K562 (cell line): ENCODE measurements around the gene APOBEC3G. TPM values are rescaled to one million over a fixed set of nuclear protein-coding genes. Genes with fewer than 3 reads are reported as not detected.

ENCODE experiments used
- CBFB ChIP-seq: sonication (generic); formaldehyde crosslinking; IDR thresholded peaks from 2 replicates; pipeline ENCODE4 v1.4.0; 2020; ENCODE audit warnings: mild to moderate bottlenecking, missing genetic modification reagents
- ETV5 ChIP-seq: sonication (generic); formaldehyde crosslinking; IDR thresholded peaks from 2 replicates; pipeline ENCODE4 v1.4.0; 2020; ENCODE audit warnings: low read depth, mild to moderate bottlenecking, missing genetic modification reagents
- FOXK1 ChIP-seq: sonication (generic); formaldehyde crosslinking; IDR thresholded peaks from 2 replicates; pipeline ENCODE4 v1.8.0; 2022; ENCODE audit warnings: missing genetic modification reagents, mild to moderate bottlenecking, borderline replicate concordance
- HEY1 ChIP-seq: fragments of 250-450 bp; sonication (Bioruptor Pico); IDR thresholded peaks from 2 replicates; pipeline ENCODE4 v1.5.0; 2020; ENCODE audit warnings: mild to moderate bottlenecking, moderate library complexity, borderline replicate concordance
- MED1 ChIP-seq: sonication (generic); formaldehyde crosslinking; IDR thresholded peaks from 2 replicates; pipeline ENCODE4 v1.8.1; 2023; ENCODE audit warnings: missing genetic modification reagents, borderline replicate concordance
- NEUROD1 ChIP-seq: fragments of 150-350 bp; IDR thresholded peaks from 2 replicates; pipeline ENCODE4 v1.6.1; 2014; ENCODE audit warnings: borderline replicate concordance, low read length, low read depth; ENCODE audit not compliant: partially characterized antibody
- PHB2 ChIP-seq: fragments of 450-650 bp; IDR thresholded peaks from 2 replicates; pipeline ENCODE4 v1.6.1; 2017; ENCODE audit warnings: low read depth
- POLR2AphosphoS5 ChIP-seq: IDR thresholded peaks from 2 replicates; pipeline ENCODE4 v1.6.1; 2011; ENCODE audit warnings: mild to moderate bottlenecking, low read depth, low read length, moderate library complexity; ENCODE audit not compliant: control insufficient read depth, insufficient read depth
- POU5F1 ChIP-seq: fragments of 150-350 bp; IDR thresholded peaks from 2 replicates; pipeline ENCODE4 v1.6.1; 2014; ENCODE audit warnings: borderline replicate concordance, low read length, low read depth, mild to moderate bottlenecking; ENCODE audit not compliant: partially characterized antibody
- PTRF ChIP-seq: fragments of 450-650 bp; IDR thresholded peaks from 2 replicates; pipeline ENCODE4 v1.6.1; 2016; ENCODE audit warnings: mild to moderate bottlenecking, missing genetic modification characterization, missing compliant biosample characterization
- SAP30 ChIP-seq: fragments of 200-600 bp; sonication (generic); IDR thresholded peaks from 2 replicates; pipeline ENCODE4 v1.6.1; 2012; ENCODE audit warnings: borderline replicate concordance, low read depth, mild to moderate bottlenecking, moderate library complexity, low read length, control low read depth, inconsistent platforms; ENCODE audit not compliant: insufficient read depth, poor library complexity, severe bottlenecking
- SREBF2 ChIP-seq: sonication (generic); formaldehyde crosslinking; IDR thresholded peaks from 2 replicates; pipeline ENCODE4 v1.4.0; 2020; ENCODE audit warnings: mild to moderate bottlenecking, missing genetic modification reagents
- TOE1 ChIP-seq, 2 experiments: fragments of 450-650 bp in 1 of 2; sonication (generic) in 1 of 2; formaldehyde crosslinking in 1 of 2; IDR thresholded peaks; 2 replicates each; pipeline versions ENCODE4 v1.7.1 to v1.8.0; 2016 to 2022; ENCODE audit warnings: borderline replicate concordance in 2 of 2, mild to moderate bottlenecking in 2 of 2, antibody characterized with exemption in 1 of 2, inconsistent platforms in 1 of 2, low read depth in 1 of 2, missing genetic modification reagents in 1 of 2, moderate library complexity in 1 of 2
- ZBED1 ChIP-seq: IDR thresholded peaks from 2 replicates; pipeline ENCODE4 v1.6.1; 2014
- ZBTB2 ChIP-seq: fragments of 450-650 bp; IDR thresholded peaks from 2 replicates; pipeline ENCODE4 v1.6.1; 2016; ENCODE audit warnings: antibody characterized with exemption
- ZKSCAN3 ChIP-seq: fragments of 250-450 bp; sonication (Bioruptor Pico); IDR thresholded peaks from 2 replicates; pipeline ENCODE4 v1.4.0; 2020
- ZNF324 ChIP-seq: fragments of 250-450 bp; sonication (Bioruptor Pico); IDR thresholded peaks from 2 replicates; pipeline ENCODE4 v1.4.0; 2020; ENCODE audit warnings: mild to moderate bottlenecking
- polyA plus RNA-seq, 8 experiments: library from polyadenylated mRNA; depleted of rRNA in 4 of 8; stranded (reverse) in 5 of 8; unstranded in 3 of 8; fragments of >200 nt; fragmentation: Nextera tagmentation in 2 of 8; fragmentation: Illumina TruSeq in 1 of 8; extraction: Ambion mirVana in 2 of 8; extraction: Trizol in 1 of 8; gene quantifications; 2 replicates each; pipeline versions ENCODE4 v1.2.1 to v1.2.3, GENCODE V29; 2011 to 2014; ENCODE audit warnings: inconsistent platforms in 1 of 8, missing spikeins in 1 of 8
- total RNA-seq, 7 experiments: library from RNA; depleted of rRNA in 6 of 7; stranded (reverse); fragments of >200 nt in 6 of 7; fragmentation: Illumina TruSeq in 2 of 7; extraction: Trizol in 2 of 7; gene quantifications; 2 replicates each; pipeline versions ENCODE4 v1.2.1 to v1.2.3, GENCODE V29; 2011 to 2021; ENCODE audit warnings: low replicate concordance in 1 of 7
- TF ChIP-seq, protein P1 (sequence below): fragments of 450-650 bp; formaldehyde crosslinking; IDR thresholded peaks from 2 replicates; pipeline ENCODE4 v1.4.0; 2022; ENCODE audit warnings: missing genetic modification characterization
- TF ChIP-seq, protein P2 (sequence below): sonication (generic); formaldehyde crosslinking; IDR thresholded peaks from 2 replicates; pipeline ENCODE4 v1.8.1; 2023; ENCODE audit warnings: mild to moderate bottlenecking, missing genetic modification reagents, moderate library complexity
- TF ChIP-seq, protein P3 (sequence below): fragments of 200-800 bp; sonication (Bioruptor generic); IDR thresholded peaks from 2 replicates; pipeline ENCODE4 v1.6.1; 2016; ENCODE audit warnings: missing genetic modification characterization, missing compliant biosample characterization

APOBEC3G gene
- total and polyA plus RNA-seq, 9 of the 15 experiments (the other 6 are each of a cell fraction or from before 2014, with no cell fraction given), result 5.2 to 20.8 (median 11.4) TPM

- TF ChIP-seq, protein P1, sequence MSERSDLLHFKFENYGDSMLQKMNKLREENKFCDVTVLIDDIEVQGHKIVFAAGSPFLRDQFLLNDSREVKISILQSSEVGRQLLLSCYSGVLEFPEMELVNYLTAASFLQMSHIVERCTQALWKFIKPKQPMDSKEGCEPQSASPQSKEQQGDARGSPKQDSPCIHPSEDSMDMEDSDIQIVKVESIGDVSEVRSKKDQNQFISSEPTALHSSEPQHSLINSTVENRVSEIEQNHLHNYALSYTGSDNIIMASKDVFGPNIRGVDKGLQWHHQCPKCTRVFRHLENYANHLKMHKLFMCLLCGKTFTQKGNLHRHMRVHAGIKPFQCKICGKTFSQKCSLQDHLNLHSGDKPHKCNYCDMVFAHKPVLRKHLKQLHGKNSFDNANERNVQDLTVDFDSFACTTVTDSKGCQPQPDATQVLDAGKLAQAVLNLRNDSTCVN (CRISPR knock-in tag), result no peak
- no peak for TF ChIP-seq ETV5 (CRISPR knock-in tag)
- TF ChIP-seq NEUROD1, result no peak
- no peak for TF ChIP-seq SAP30
- no peak for TF ChIP-seq CBFB
- peak; percentile 90 for TF ChIP-seq PTRF (tag)
- TF ChIP-seq POLR2AphosphoS5, result no peak
- TF ChIP-seq, protein P2, sequence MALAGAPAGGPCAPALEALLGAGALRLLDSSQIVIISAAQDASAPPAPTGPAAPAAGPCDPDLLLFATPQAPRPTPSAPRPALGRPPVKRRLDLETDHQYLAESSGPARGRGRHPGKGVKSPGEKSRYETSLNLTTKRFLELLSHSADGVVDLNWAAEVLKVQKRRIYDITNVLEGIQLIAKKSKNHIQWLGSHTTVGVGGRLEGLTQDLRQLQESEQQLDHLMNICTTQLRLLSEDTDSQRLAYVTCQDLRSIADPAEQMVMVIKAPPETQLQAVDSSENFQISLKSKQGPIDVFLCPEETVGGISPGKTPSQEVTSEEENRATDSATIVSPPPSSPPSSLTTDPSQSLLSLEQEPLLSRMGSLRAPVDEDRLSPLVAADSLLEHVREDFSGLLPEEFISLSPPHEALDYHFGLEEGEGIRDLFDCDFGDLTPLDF (CRISPR knock-in tag), result no peak
- TF ChIP-seq ZNF324 (CRISPR knock-in tag), result no peak
- TF ChIP-seq ZBED1, result no peak
- no peak for TF ChIP-seq SREBF2 (CRISPR knock-in tag)
- TF ChIP-seq FOXK1, result no peak
- no peak for TF ChIP-seq MED1
- no peak for TF ChIP-seq POU5F1
- TF ChIP-seq, protein P3, sequence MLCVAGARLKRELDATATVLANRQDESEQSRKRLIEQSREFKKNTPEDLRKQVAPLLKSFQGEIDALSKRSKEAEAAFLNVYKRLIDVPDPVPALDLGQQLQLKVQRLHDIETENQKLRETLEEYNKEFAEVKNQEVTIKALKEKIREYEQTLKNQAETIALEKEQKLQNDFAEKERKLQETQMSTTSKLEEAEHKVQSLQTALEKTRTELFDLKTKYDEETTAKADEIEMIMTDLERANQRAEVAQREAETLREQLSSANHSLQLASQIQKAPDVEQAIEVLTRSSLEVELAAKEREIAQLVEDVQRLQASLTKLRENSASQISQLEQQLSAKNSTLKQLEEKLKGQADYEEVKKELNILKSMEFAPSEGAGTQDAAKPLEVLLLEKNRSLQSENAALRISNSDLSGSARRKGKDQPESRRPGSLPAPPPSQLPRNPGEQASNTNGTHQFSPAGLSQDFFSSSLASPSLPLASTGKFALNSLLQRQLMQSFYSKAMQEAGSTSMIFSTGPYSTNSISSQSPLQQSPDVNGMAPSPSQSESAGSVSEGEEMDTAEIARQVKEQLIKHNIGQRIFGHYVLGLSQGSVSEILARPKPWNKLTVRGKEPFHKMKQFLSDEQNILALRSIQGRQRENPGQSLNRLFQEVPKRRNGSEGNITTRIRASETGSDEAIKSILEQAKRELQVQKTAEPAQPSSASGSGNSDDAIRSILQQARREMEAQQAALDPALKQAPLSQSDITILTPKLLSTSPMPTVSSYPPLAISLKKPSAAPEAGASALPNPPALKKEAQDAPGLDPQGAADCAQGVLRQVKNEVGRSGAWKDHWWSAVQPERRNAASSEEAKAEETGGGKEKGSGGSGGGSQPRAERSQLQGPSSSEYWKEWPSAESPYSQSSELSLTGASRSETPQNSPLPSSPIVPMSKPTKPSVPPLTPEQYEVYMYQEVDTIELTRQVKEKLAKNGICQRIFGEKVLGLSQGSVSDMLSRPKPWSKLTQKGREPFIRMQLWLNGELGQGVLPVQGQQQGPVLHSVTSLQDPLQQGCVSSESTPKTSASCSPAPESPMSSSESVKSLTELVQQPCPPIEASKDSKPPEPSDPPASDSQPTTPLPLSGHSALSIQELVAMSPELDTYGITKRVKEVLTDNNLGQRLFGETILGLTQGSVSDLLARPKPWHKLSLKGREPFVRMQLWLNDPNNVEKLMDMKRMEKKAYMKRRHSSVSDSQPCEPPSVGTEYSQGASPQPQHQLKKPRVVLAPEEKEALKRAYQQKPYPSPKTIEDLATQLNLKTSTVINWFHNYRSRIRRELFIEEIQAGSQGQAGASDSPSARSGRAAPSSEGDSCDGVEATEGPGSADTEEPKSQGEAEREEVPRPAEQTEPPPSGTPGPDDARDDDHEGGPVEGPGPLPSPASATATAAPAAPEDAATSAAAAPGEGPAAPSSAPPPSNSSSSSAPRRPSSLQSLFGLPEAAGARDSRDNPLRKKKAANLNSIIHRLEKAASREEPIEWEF (CRISPR knock-in tag), result no peak
- TF ChIP-seq PHB2, result no peak
- TF ChIP-seq TOE1 (IDR thresholded peaks at IDR 0.05; ENCODE audit: borderline replicate concordance), result no peak
- TF ChIP-seq TOE1 (CRISPR knock-in tag; IDR thresholded peaks at IDR 0.05; ENCODE audit: borderline replicate concordance, low read depth), result no peak
- no peak for TF ChIP-seq ZKSCAN3
- TF ChIP-seq ZBTB2, result no peak
- TF ChIP-seq HEY1 (CRISPR knock-in tag), result no peak
Observed at GRCh38 chr22:39108487-39108886, 31.4 kb downstream of the APOBEC3G start (continued).
